HCT116 (cell line): ENCODE results near the gene GFER. TPM values are rescaled to one million over a fixed set of nuclear protein-coding genes. Genes with fewer than 3 reads are reported as not detected.

Experiments
- ATAC-seq: fragments of 200-7000 bp; cut with Tn5 transposase; 2 replicates; pipeline ENCODE4 v1.9.1; 2020; ENCODE audit warnings: mild to moderate bottlenecking, moderate library complexity
- BruUV-seq: library from RNA; stranded (reverse); fragments of 400-500 nt; replicated peaks from 2 replicates; lab custom pipeline; 2021; lab: Mats Ljungman, UMichigan
- CTCF ChIA-PET: fragments of 300-600 bp; sonication (Branson Sonifier 250); formaldehyde crosslinking; loops from one replicate; lab custom pipeline; 2021; ENCODE audit warnings: antibody characterized with exemption; lab: Charles Lee
- POLR2A ChIA-PET: fragments of 300-600, 350-600 bp; sonication (Branson Sonifier 250); formaldehyde crosslinking; loops from one replicate; lab custom pipeline; 2021; ENCODE audit warnings: antibody characterized with exemption; lab: Charles Lee
- RAD21 ChIA-PET, 2 experiments: fragments of 300-600 bp; sonication (Branson Sonifier 250); formaldehyde crosslinking; loops; one replicate each; lab custom pipeline; 2023; ENCODE audit warnings: low total read pairs in 2 of 2; ENCODE audit not compliant: uncharacterized antibody in 2 of 2, unreplicated experiment in 2 of 2, low non-redundant PET in 1 of 2; lab: Charles Lee
- DNase-seq: peaks from one replicate; pipeline ENCODE4 v3.0.0-alpha.2; 2010; ENCODE audit warnings: low read depth, low spot score
- H2AFZ ChIP-seq: fragments of 200-600 bp; shearing (Covaris generic), sonication (generic); 2 replicates; pipeline ENCODE4 v1.6.1; 2017; ENCODE audit warnings: low read depth, mixed run types, mixed read lengths, antibody characterized with exemption, low read length; ENCODE audit not compliant: poor library complexity, severe bottlenecking
- H3K27ac ChIP-seq: 2 replicates; pipeline ENCODE4 v1.5.1; 2012; ENCODE audit warnings: low read depth, low read length
- H3K27me3 ChIP-seq: fragments of 200-600 bp; sonication (generic); 2 replicates; pipeline ENCODE4 v1.6.1; 2016; ENCODE audit warnings: mixed run types, low read length, mixed read lengths; ENCODE audit not compliant: insufficient read depth
- H3K36me3 ChIP-seq, 2 experiments: fragments of 200-500 bp in 1 of 2; fragments of 200-600 bp in 1 of 2; sonication (Bioruptor generic) in 1 of 2; sonication (generic) in 1 of 2; 2 replicates each; pipeline versions ENCODE4 v1.5.1 to v1.6.1; 2014 to 2016; ENCODE audit warnings: low read length in 2 of 2, inconsistent platforms in 1 of 2, mixed read lengths in 1 of 2, mixed run types in 1 of 2; ENCODE audit not compliant: insufficient read depth in 2 of 2, control insufficient read depth in 1 of 2
- H3K4me1 ChIP-seq, 2 experiments: fragments of 200-600 bp in 1 of 2; sonication (generic) in 1 of 2; 2 replicates each; pipeline versions ENCODE4 v1.5.1 to v1.6.1; 2012 to 2017; ENCODE audit warnings: low read length in 2 of 2, inconsistent platforms in 1 of 2, mild to moderate bottlenecking in 1 of 2, mixed read lengths in 1 of 2, mixed run types in 1 of 2, moderate library complexity in 1 of 2; ENCODE audit not compliant: insufficient read depth in 2 of 2, control insufficient read depth in 1 of 2
- H3K4me2 ChIP-seq: fragments of 200-600 bp; sonication (generic); 2 replicates; pipeline ENCODE4 v1.6.1; 2017; ENCODE audit warnings: mixed run types, low read length, mixed read lengths
- H3K4me3 ChIP-seq, 2 experiments: fragments of 200-600 bp in 1 of 2; sonication (generic) in 1 of 2; replicated peaks in 1 of 2; 2 replicates each; pipeline ENCODE4 v1.5.1; 2011 to 2016; ENCODE audit warnings: low read length in 2 of 2, control low read depth in 1 of 2, low read depth in 1 of 2, mild to moderate bottlenecking in 1 of 2, mixed read lengths in 1 of 2, mixed run types in 1 of 2
- H3K79me2 ChIP-seq: fragments of 200-600 bp; sonication (generic); 2 replicates; pipeline ENCODE4 v1.6.1; 2017; ENCODE audit warnings: mild to moderate bottlenecking, mixed run types, low read length, moderate library complexity, mixed read lengths; ENCODE audit not compliant: insufficient read depth
- H3K9ac ChIP-seq: fragments of 200-600 bp; sonication (generic); 2 replicates; pipeline ENCODE4 v1.6.1; 2016; ENCODE audit warnings: low read length, mixed read lengths
- H3K9me2 ChIP-seq: fragments of 200-600 bp; sonication (generic), shearing (Covaris generic); 2 replicates; pipeline ENCODE4 v1.6.1; 2017; ENCODE audit warnings: mixed run types, mild to moderate bottlenecking, moderate library complexity; ENCODE audit not compliant: insufficient read depth
- H3K9me3 ChIP-seq, 2 experiments: fragments of 200-500 bp in 1 of 2; fragments of 200-600 bp in 1 of 2; sonication (Bioruptor generic) in 1 of 2; sonication (generic) in 1 of 2; 2 replicates each; pipeline ENCODE4 v1.6.1; 2014 to 2017; ENCODE audit warnings: low read length in 2 of 2, mixed read lengths in 2 of 2, inconsistent platforms in 1 of 2, low read depth in 1 of 2, mild to moderate bottlenecking in 1 of 2, mixed run types in 1 of 2, moderate library complexity in 1 of 2; ENCODE audit not compliant: control insufficient read depth in 1 of 2, insufficient read depth in 1 of 2
- H4K20me1 ChIP-seq: fragments of 200-600 bp; sonication (generic), shearing (Covaris generic); 2 replicates; pipeline ENCODE4 v1.6.1; 2017; ENCODE audit warnings: mixed run types, mild to moderate bottlenecking, moderate library complexity; ENCODE audit not compliant: insufficient read depth
- EGR1 ChIP-seq: IDR thresholded peaks from 2 replicates; pipeline ENCODE4 v1.6.1; 2012; ENCODE audit warnings: low read depth
- EZH2phosphoT487 ChIP-seq: fragments of 200-600 bp; IDR thresholded peaks from 2 replicates; pipeline ENCODE4 v1.6.1; 2018; ENCODE audit warnings: antibody characterized with exemption, borderline replicate concordance
- JUND ChIP-seq: IDR thresholded peaks from 2 replicates; pipeline ENCODE4 v1.6.1; 2012
- POLR2AphosphoS5 ChIP-seq: IDR thresholded peaks from 2 replicates; pipeline ENCODE4 v1.6.1; 2011; ENCODE audit warnings: mild to moderate bottlenecking, low read depth, low read length, moderate library complexity
- SIN3A ChIP-seq: IDR thresholded peaks from 2 replicates; pipeline ENCODE4 v1.6.1; 2012; ENCODE audit warnings: low read depth
- YY1 ChIP-seq: IDR thresholded peaks from 2 replicates; pipeline ENCODE4 v1.6.1; 2011; ENCODE audit warnings: low read length, low read depth, moderate library complexity, mild to moderate bottlenecking; ENCODE audit not compliant: insufficient replicate concordance; ENCODE audit errors: extremely low read depth
- ZFX ChIP-seq: fragments of 450-650 bp; IDR thresholded peaks from 2 replicates; pipeline ENCODE4 v1.6.1; 2017
- intact Hi-C: fragments of 100-400 bp; cut with micrococcal nuclease; formaldehyde crosslinking; loops from 2 replicates; pipeline ENCODE4 v1.10.0; 2022
- total RNA-seq: library from RNA; stranded (reverse); gene quantifications from one replicate; pipeline ENCODE4 v1.2.1, GENCODE V29; 2021; ENCODE audit not compliant: unreplicated experiment
- TF ChIP-seq, protein P1 (sequence below): IDR thresholded peaks from 2 replicates; pipeline ENCODE4 v1.6.1; 2012; ENCODE audit warnings: low read depth

GFER gene
- total RNA-seq, 1 experiment from 2014 or later: 47.3 TPM

DNA sequence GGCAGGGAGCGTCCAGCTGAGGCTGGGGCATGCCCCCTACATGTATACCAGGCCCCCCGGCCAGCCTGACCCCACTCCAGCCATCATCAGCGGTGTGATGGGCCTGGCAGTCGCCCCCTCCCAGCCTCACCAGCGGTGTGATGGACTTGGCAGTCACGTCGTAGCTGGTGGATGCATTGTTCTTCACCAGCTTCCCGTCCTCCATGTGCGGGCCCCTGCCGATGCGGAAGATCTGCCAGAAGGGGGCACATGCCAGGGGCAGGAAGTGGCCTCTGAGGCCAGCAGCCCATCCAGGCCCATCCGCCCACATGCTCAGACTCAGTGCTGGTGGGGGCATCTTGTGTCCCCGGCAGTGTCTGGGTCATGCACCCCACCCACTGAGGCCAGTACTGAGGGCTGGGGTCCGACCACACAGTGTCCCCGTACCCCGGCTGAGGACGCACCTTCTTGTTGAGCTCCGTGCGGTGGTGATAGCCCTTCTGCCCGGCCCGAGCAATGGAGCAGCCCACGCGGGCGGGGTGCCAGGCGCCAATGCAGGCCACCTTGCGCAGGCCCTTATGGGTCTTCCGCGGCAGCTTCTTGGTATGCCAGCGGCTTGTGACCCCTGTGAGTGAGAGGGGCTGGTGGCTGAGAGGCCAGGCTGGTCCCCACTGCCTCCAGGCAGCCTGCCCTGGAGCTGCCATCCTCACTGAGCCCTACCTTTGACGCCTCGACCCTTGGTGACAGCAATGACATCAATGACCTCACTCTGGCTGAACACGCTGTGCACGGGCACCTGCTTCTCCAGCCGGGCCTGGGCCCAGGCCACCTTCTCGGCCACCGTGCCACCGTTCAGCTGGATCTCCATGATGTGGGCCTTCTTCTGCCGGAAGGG lies 37.3 kb upstream of the GFER start (continued):
- TF ChIP-seq POLR2AphosphoS5: no peak
- no peak for TF ChIP-seq JUND
- TF ChIP-seq EGR1: no peak
- no peak for TF ChIP-seq YY1
- no peak for TF ChIP-seq ZFX
- no peak for TF ChIP-seq EZH2phosphoT487
- TF ChIP-seq, protein P1, sequence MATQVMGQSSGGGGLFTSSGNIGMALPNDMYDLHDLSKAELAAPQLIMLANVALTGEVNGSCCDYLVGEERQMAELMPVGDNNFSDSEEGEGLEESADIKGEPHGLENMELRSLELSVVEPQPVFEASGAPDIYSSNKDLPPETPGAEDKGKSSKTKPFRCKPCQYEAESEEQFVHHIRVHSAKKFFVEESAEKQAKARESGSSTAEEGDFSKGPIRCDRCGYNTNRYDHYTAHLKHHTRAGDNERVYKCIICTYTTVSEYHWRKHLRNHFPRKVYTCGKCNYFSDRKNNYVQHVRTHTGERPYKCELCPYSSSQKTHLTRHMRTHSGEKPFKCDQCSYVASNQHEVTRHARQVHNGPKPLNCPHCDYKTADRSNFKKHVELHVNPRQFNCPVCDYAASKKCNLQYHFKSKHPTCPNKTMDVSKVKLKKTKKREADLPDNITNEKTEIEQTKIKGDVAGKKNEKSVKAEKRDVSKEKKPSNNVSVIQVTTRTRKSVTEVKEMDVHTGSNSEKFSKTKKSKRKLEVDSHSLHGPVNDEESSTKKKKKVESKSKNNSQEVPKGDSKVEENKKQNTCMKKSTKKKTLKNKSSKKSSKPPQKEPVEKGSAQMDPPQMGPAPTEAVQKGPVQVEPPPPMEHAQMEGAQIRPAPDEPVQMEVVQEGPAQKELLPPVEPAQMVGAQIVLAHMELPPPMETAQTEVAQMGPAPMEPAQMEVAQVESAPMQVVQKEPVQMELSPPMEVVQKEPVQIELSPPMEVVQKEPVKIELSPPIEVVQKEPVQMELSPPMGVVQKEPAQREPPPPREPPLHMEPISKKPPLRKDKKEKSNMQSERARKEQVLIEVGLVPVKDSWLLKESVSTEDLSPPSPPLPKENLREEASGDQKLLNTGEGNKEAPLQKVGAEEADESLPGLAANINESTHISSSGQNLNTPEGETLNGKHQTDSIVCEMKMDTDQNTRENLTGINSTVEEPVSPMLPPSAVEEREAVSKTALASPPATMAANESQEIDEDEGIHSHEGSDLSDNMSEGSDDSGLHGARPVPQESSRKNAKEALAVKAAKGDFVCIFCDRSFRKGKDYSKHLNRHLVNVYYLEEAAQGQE: no peak

DNA sequence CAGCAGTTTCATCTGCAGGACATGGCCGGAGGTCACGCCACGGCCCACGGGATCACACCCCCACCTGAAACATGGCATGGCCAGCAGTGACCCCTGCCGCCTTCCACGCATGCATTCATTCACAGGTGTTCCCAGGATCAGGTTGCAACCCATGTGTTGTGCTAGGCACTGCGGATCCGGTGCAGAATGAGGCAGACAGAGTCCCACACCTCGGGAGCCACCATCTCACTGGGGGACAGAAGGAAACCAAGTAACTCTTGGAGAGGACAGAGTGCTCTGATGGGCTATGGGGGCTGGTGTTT lies 36.7 kb upstream of the GFER start:
- RAD21 ChIA-PET: interaction anchor here in 1 of 2 experiments (0.7 kb wide), 1 partner anchor 96 kb away, joined by 3 read pairs; no protein-coding TSS in a partner anchor
- intact Hi-C loops: no loop called here
- Histone ChIP-seq H3K9me2 (no peaks in the 10 kb centered on the region), H3K27ac (no peak overlapping the region), H2AFZ (no peak overlapping the region)
- POLR2A ChIA-PET: interaction anchor here (2.4 kb wide), 1 partner anchor 17 kb away, joined by 7 read pairs; the partner anchor contains the start of gene RPS2
- CTCF ChIA-PET: no interaction called here
- no TSS peak for BruUV-seq
- TF ChIP-seq SIN3A: no peak
- TF ChIP-seq, all 23 proteins: peak for 0
- no peak overlapping the region for H3K4me3 ChIP-seq
- H4K20me1 ChIP-seq: no peaks in the 10 kb centered on the region
- ATAC-seq (no peak), DNase-seq (no peak)
- H3K27me3 ChIP-seq: no peaks in the 10 kb centered on the region
- H3K4me1 ChIP-seq: peaks cover 6 to 16% of the 10 kb centered on the region in 2 experiments
- H3K4me2 ChIP-seq: no peak overlapping the region
- H3K9ac ChIP-seq: no peak overlapping the region
- no peaks in the 10 kb centered on the region for H3K36me3 ChIP-seq
- no peaks in the 10 kb centered on the region for H3K9me3 ChIP-seq
- H3K79me2 ChIP-seq: no peaks in the 10 kb centered on the region
